ENCODE data around the gene CAMTA1. TPM values are rescaled to one million over a fixed set of nuclear protein-coding genes. Genes with fewer than 3 reads are reported as not detected.
"Not testable (repeated sequence)": the region's sequence is repeated elsewhere in the genome, so short reads cannot be mapped to it uniquely, and the experiment has no call there.

The CAMTA1 gene
- polyA plus RNA-seq, 2 donors: 61.1 to 75.0 TPM

- Histone ChIP-seq H3K4me1 (ENCODE audit: control insufficient read depth in 2 of 2, insufficient read depth in 2 of 2, low read length in 1 of 2) (no peaks in the 10 kb centered on the region), H3K27me3 (ENCODE audit: control insufficient read depth in 1 of 2, insufficient read depth in 2 of 2, low read length in 2 of 2) (no peaks in the 10 kb centered on the region), H3K9me3 (ENCODE audit: control insufficient read depth in 2 of 2, insufficient read depth in 1 of 2, low read depth in 1 of 2, low read length in 1 of 2) (no peaks in the 10 kb centered on the region), H3K4me3 (ENCODE audit: low read depth in 1 of 2, low read length in 2 of 2) (no peak overlapping the region), H3K36me3 (ENCODE audit: control insufficient read depth in 2 of 2, insufficient read depth in 2 of 2, low read length in 1 of 2) (peaks cover 2 to 8% of the 10 kb centered on the region in 2 donors), H3K27ac (ENCODE audit: low read depth in 2 of 2, low read length in 1 of 2) (no peak overlapping the region)
- WGBS, 2 donors: 67 to 70% methylated on average over 7 of the region's 7 CpGs
These were observed 996.2 kb downstream of the CAMTA1 start for GRCh38 chr1:7781501-7781900.

DNA sequence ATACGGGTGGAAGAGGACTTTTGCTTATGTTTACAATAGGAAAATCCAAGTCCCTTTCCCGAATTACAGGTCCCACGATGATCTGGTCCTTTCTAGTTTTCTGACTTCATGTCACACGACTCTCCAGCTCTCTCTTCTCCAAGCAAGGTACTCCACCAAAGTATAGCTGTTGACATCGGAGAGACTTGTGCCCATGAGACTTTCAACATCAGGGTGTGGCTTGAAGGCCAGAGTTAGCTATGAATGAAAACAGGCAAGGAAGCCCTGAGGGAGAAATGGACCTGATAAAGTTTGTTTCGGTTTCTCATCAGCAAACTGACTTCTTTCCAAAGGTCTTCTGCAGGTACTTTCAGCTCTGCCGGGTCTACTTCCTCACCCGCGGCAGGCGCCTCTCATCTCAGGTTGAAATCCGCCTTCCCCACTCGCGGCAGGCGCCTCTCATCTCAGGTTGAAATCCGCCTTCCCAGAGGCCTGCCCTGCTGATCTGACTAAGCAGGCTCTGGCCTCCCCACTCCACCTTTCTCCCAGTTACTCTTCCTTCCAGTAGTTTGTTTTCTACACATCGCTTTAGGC is 996.8 kb downstream of the CAMTA1 start:
- H3K27me3 ChIP-seq (ENCODE audit: control insufficient read depth in 1 of 2, insufficient read depth in 2 of 2, low read length in 2 of 2): no peaks in the 10 kb centered on the region
- H3K27ac ChIP-seq (ENCODE audit: low read depth in 2 of 2, low read length in 1 of 2): peak overlapping the region; percentile 32 to 74
- H3K36me3 ChIP-seq (ENCODE audit: control insufficient read depth in 2 of 2, insufficient read depth in 2 of 2, low read length in 1 of 2): peaks cover 2 to 8% of the 10 kb centered on the region in 2 donors
- no peaks in the 10 kb centered on the region for H3K9me3 ChIP-seq (ENCODE audit: control insufficient read depth in 2 of 2, insufficient read depth in 1 of 2, low read depth in 1 of 2, low read length in 1 of 2)
- no peak overlapping the region for H3K4me3 ChIP-seq (ENCODE audit: low read depth in 1 of 2, low read length in 2 of 2)
- no peaks in the 10 kb centered on the region for H3K4me1 ChIP-seq (ENCODE audit: control insufficient read depth in 2 of 2, insufficient read depth in 2 of 2, low read length in 1 of 2)
- 65 to 72% methylated on average over 16 of the region's 16 CpGs for WGBS, 2 donors

- Histone ChIP-seq H3K27ac (ENCODE audit: low read depth in 2 of 2, low read length in 1 of 2) (peak overlapping the region; percentile 84 to 88), H3K4me1 (ENCODE audit: control insufficient read depth in 2 of 2, insufficient read depth in 2 of 2, low read length in 1 of 2) (no peaks in the 10 kb centered on the region), H3K36me3 (ENCODE audit: control insufficient read depth in 2 of 2, insufficient read depth in 2 of 2, low read length in 1 of 2) (peaks cover 0 to 2% of the 10 kb centered on the region in 2 donors), H3K4me3 (ENCODE audit: low read depth in 1 of 2, low read length in 2 of 2) (peak overlapping the region; percentile 47 to 54), H3K27me3 (ENCODE audit: control insufficient read depth in 1 of 2, insufficient read depth in 2 of 2, low read length in 2 of 2) (no peaks in the 10 kb centered on the region), H3K9me3 (ENCODE audit: control insufficient read depth in 2 of 2, insufficient read depth in 1 of 2, low read depth in 1 of 2, low read length in 1 of 2) (no peaks in the 10 kb centered on the region)
- WGBS, 2 donors: 1 to 2% methylated on average over 24 to 33 of the region's 34 CpGs
These were observed 998.0 kb downstream of the CAMTA1 start for GRCh38 chr1:7783178-7783711.

DNA sequence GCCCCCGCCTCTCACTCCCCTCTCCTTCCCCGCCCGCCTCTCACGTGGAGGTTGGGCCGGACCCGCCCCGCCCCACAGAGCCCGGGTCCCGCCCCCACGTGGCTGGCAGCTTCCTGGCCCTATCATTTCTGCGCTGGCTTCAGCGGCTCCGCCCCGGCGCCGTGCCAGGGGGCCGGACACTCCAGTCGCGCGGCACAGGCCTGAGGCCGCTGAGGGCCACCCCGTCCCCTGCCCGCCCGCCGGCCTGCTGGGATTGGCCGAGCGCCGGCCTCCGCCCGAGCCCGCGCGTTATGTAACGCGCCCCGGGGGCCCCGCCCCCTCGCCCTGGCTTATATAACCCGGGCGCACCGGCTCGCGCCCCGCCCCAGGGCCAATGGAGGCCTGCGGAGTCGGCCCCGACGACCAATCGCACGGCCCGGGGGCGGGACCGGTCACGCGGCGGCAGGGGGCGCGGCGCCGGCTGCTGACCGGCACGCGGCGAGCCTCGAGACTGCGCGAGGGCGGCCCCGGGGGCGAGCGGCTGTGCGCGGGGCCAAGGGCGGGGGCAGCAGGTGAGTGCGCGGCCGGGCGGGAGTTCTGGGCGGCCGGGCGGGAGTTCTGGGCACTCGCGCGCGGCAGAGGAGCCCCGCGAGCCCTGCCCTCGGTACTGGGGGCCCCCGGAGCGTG is 998.7 kb downstream of the CAMTA1 start, which contains the start of gene PER3:
PER3 (plus strand) TSS at position 466 of the 666 bp plus-strand sequence. CDS start 587 bp downstream, outside the sequence.
- H3K4me1 ChIP-seq (ENCODE audit: control insufficient read depth in 2 of 2, insufficient read depth in 2 of 2, low read length in 1 of 2): no peaks in the 10 kb centered on the region
- no peaks in the 10 kb centered on the region for H3K27me3 ChIP-seq (ENCODE audit: control insufficient read depth in 1 of 2, insufficient read depth in 2 of 2, low read length in 2 of 2)
- 0 to 1% methylated on average over 69 to 90 of the region's 90 CpGs for WGBS, 2 donors
- peaks cover 0 to 2% of the 10 kb centered on the region in 2 donors for H3K36me3 ChIP-seq (ENCODE audit: control insufficient read depth in 2 of 2, insufficient read depth in 2 of 2, low read length in 1 of 2)
- H3K4me3 ChIP-seq (ENCODE audit: low read depth in 1 of 2, low read length in 2 of 2): peak within 1 kb of the TSS; percentile 66 to 69
- no peaks in the 10 kb centered on the region for H3K9me3 ChIP-seq (ENCODE audit: control insufficient read depth in 2 of 2, insufficient read depth in 1 of 2, low read depth in 1 of 2, low read length in 1 of 2)
- H3K27ac ChIP-seq (ENCODE audit: low read depth in 2 of 2, low read length in 1 of 2): peak within 1 kb of the TSS; percentile 84 to 88

- Histone ChIP-seq H3K27me3 (ENCODE audit: control insufficient read depth in 1 of 2, insufficient read depth in 2 of 2, low read length in 2 of 2) (no peaks in the 10 kb centered on the region), H3K36me3 (ENCODE audit: control insufficient read depth in 2 of 2, insufficient read depth in 2 of 2, low read length in 1 of 2) (peaks cover 0 to 5% of the 10 kb centered on the region in 2 donors), H3K4me3 (ENCODE audit: low read depth in 1 of 2, low read length in 2 of 2) (peak overlapping the region; percentile 66 to 69), H3K4me1 (ENCODE audit: control insufficient read depth in 2 of 2, insufficient read depth in 2 of 2, low read length in 1 of 2) (no peaks in the 10 kb centered on the region), H3K27ac (ENCODE audit: low read depth in 2 of 2, low read length in 1 of 2) (peak overlapping the region; percentile 79 to 84), H3K9me3 (ENCODE audit: control insufficient read depth in 2 of 2, insufficient read depth in 1 of 2, low read depth in 1 of 2, low read length in 1 of 2) (no peaks in the 10 kb centered on the region)
- 20 to 29% methylated on average over 47 to 52 of the region's 52 CpGs for WGBS, 2 donors
These were observed 999.3 kb downstream of the CAMTA1 start for GRCh38 chr1:7784492-7785071.

DNA sequence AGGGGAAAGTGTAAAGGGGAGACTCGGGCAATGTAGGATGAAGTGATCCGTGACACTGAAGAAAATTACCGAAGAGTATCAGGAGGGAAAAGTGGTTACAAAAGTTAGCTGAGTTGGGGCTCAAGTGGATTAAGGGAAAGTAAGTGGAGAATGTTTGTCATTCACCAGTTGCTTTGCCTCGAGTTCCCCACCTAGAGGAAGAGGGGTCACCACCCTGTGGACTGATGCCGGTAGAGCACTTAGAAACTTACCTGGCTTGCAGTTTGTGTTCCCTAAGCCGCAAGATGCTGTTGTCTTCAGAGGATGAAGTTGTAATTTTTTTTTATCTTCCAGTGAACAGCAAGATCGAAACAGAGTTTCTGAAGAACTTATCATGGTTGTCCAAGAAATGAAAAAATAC is 999.9 kb downstream of the CAMTA1 start:
- WGBS, 2 donors: 69 to 72% methylated on average over 7 of the region's 7 CpGs
- Histone ChIP-seq H3K4me1 (ENCODE audit: control insufficient read depth in 2 of 2, insufficient read depth in 2 of 2, low read length in 1 of 2) (no peaks in the 10 kb centered on the region), H3K27me3 (ENCODE audit: control insufficient read depth in 1 of 2, insufficient read depth in 2 of 2, low read length in 2 of 2) (no peaks in the 10 kb centered on the region), H3K36me3 (ENCODE audit: control insufficient read depth in 2 of 2, insufficient read depth in 2 of 2, low read length in 1 of 2) (peaks cover 0 to 6% of the 10 kb centered on the region in 2 donors), H3K9me3 (ENCODE audit: control insufficient read depth in 2 of 2, insufficient read depth in 1 of 2, low read depth in 1 of 2, low read length in 1 of 2) (no peaks in the 10 kb centered on the region), H3K4me3 (ENCODE audit: low read depth in 1 of 2, low read length in 2 of 2) (peak overlapping the region; percentile 66 to 69), H3K27ac (ENCODE audit: low read depth in 2 of 2, low read length in 1 of 2) (peak overlapping the region in 1 of 2 donors; percentile 84)

DNA sequence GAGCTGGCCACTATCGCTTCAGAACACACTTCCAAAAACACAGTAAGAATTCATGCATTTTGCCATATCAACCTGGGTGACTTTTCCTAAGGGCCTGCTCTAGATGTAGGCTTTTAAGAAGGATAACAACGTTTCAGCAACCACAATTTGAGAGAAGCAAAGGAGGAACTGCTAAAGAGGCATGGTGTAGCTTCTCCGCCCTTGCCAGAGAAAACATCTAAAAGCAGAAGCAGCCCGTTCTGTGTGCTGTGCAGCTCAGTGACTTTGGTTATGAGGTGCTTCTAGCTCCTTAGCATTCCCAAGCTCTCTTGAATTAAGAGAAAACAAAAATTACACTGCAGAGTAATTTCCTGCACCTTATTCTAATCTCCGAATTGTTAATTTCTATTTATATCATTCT is 1001.5 kb downstream of the CAMTA1 start:
- 46 to 56% methylated on average over 5 of the region's 5 CpGs for WGBS, 2 donors
- no peaks in the 10 kb centered on the region for H3K4me1 ChIP-seq (ENCODE audit: control insufficient read depth in 2 of 2, insufficient read depth in 2 of 2, low read length in 1 of 2)
- H3K4me3 ChIP-seq (ENCODE audit: low read depth in 1 of 2, low read length in 2 of 2): no peak overlapping the region
- H3K36me3 ChIP-seq (ENCODE audit: control insufficient read depth in 2 of 2, insufficient read depth in 2 of 2, low read length in 1 of 2): peaks cover 0 to 6% of the 10 kb centered on the region in 2 donors
- H3K27me3 ChIP-seq (ENCODE audit: control insufficient read depth in 1 of 2, insufficient read depth in 2 of 2, low read length in 2 of 2): no peaks in the 10 kb centered on the region
- peaks cover 0 to 4% of the 10 kb centered on the region in 2 donors for H3K9me3 ChIP-seq (ENCODE audit: control insufficient read depth in 2 of 2, insufficient read depth in 1 of 2, low read depth in 1 of 2, low read length in 1 of 2)
- no peak overlapping the region for H3K27ac ChIP-seq (ENCODE audit: low read depth in 2 of 2, low read length in 1 of 2)

GRCh38 chr1:7789828-7790227 is 1004.6 kb downstream of the CAMTA1 start:
- Histone ChIP-seq H3K27me3 (ENCODE audit: control insufficient read depth in 1 of 2, insufficient read depth in 2 of 2, low read length in 2 of 2) (no peaks in the 10 kb centered on the region), H3K36me3 (ENCODE audit: control insufficient read depth in 2 of 2, insufficient read depth in 2 of 2, low read length in 1 of 2) (peaks cover 0 to 8% of the 10 kb centered on the region in 2 donors), H3K4me1 (ENCODE audit: control insufficient read depth in 2 of 2, insufficient read depth in 2 of 2, low read length in 1 of 2) (no peaks in the 10 kb centered on the region), H3K27ac (ENCODE audit: low read depth in 2 of 2, low read length in 1 of 2) (no peak overlapping the region), H3K4me3 (ENCODE audit: low read depth in 1 of 2, low read length in 2 of 2) (no peak overlapping the region), H3K9me3 (ENCODE audit: control insufficient read depth in 2 of 2, insufficient read depth in 1 of 2, low read depth in 1 of 2, low read length in 1 of 2) (peaks cover 0 to 4% of the 10 kb centered on the region in 2 donors)
- 85 to 88% methylated on average over 5 of the region's 5 CpGs for WGBS, 2 donors

- not testable (repeated sequence) for H3K4me3 ChIP-seq (ENCODE audit: low read depth in 1 of 2, low read length in 2 of 2); H3K4me1 ChIP-seq (ENCODE audit: control insufficient read depth in 2 of 2, insufficient read depth in 2 of 2, low read length in 1 of 2); H3K36me3 ChIP-seq (ENCODE audit: control insufficient read depth in 2 of 2, insufficient read depth in 2 of 2, low read length in 1 of 2); H3K9me3 ChIP-seq (ENCODE audit: control insufficient read depth in 2 of 2, insufficient read depth in 1 of 2, low read depth in 1 of 2, low read length in 1 of 2); H3K27ac ChIP-seq (ENCODE audit: low read depth in 2 of 2, low read length in 1 of 2); H3K27me3 ChIP-seq (ENCODE audit: control insufficient read depth in 1 of 2, insufficient read depth in 2 of 2, low read length in 2 of 2)
- WGBS, 2 donors: 98% methylated on average over 3 of the region's 3 CpGs
These were observed 1005.8 kb downstream of the CAMTA1 start for GRCh38 chr1:7791027-7791426.
